H1 (cell line): ENCODE data around the gene JAG1. TPM values are rescaled to one million over a fixed set of nuclear protein-coding genes. Genes with fewer than 3 reads are reported as not detected.

ENCODE experiments used
- CTCF ChIP-seq, 3 experiments: IDR thresholded peaks; 1 replicate in 2 of 3; 2 replicates in 1 of 3; pipeline versions ENCODE4 v1.5.1 to v1.6.1; 2011; ENCODE audit warnings: low read length in 3 of 3, mild to moderate bottlenecking in 3 of 3, inconsistent platforms in 2 of 3, low read depth in 1 of 3, moderate library complexity in 1 of 3; ENCODE audit not compliant: insufficient read depth in 1 of 3; ENCODE audit errors: control extremely low read depth in 1 of 3
- TBP ChIP-seq: IDR thresholded peaks from 2 replicates; pipeline ENCODE4 v1.6.1; 2011; ENCODE audit warnings: low read depth, low read length, improper control_type of control experiment
- polyA plus RNA-seq, 7 experiments: library from polyadenylated mRNA; depleted of rRNA in 3 of 7; stranded (reverse) in 5 of 7; unstranded in 2 of 7; fragments of >200 nt in 5 of 7; fragments of 200-250 nt in 2 of 7; gene quantifications; 1 replicate in 5 of 7; 2 replicates in 1 of 7; 4 replicates in 1 of 7; pipeline versions ENCODE4 v1.2.1 to v1.2.3, GENCODE V29; 2011 to 2013; ENCODE audit warnings: missing spikeins in 2 of 7, mixed read lengths in 2 of 7
- total RNA-seq: library from RNA; stranded (reverse); fragmentation: NEBNext Ultra II Directional; extraction: Animal tissue kit (Norgen Biotek cat#: 25700); gene quantifications from 2 replicates; pipeline ENCODE4 v1.2.1, GENCODE V29; 2021

JAG1 gene
- total and polyA plus RNA-seq, 2 of the 8 experiments (the other 6 are each of a cell fraction or from before 2014, with no cell fraction given), result 13.5 to 27.3 TPM

DNA sequence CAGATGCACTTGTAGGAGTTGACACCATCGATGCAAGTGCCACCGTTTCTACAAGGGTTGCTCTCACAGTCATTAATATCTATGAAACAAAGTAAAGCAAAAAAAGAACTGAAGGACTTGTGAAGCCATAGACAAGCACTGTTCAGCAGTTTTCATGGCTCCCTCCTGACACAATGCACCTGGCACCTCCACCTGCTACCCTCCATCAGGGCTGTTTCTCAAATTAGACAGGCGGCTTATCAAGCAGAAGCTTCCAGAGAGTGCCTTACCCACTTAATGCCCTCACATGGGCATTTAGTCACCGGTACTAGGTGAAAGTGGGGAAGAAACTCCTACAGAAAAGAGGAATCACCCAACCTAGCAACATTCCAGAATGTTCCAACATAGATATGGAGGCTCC, 27.8 kb downstream of the JAG1 start (continued):
- TF ChIP-seq CTCF (IDR thresholded peaks at IDR 0.05; ENCODE audit: control extremely low read depth in 1 of 3, insufficient read depth in 1 of 3, low read depth in 1 of 3, low read length in 3 of 3), result no peak
- TF ChIP-seq TBP, result no peak
